ENCODE results near the gene TTC39A.

Gene TTC39A

DNA sequence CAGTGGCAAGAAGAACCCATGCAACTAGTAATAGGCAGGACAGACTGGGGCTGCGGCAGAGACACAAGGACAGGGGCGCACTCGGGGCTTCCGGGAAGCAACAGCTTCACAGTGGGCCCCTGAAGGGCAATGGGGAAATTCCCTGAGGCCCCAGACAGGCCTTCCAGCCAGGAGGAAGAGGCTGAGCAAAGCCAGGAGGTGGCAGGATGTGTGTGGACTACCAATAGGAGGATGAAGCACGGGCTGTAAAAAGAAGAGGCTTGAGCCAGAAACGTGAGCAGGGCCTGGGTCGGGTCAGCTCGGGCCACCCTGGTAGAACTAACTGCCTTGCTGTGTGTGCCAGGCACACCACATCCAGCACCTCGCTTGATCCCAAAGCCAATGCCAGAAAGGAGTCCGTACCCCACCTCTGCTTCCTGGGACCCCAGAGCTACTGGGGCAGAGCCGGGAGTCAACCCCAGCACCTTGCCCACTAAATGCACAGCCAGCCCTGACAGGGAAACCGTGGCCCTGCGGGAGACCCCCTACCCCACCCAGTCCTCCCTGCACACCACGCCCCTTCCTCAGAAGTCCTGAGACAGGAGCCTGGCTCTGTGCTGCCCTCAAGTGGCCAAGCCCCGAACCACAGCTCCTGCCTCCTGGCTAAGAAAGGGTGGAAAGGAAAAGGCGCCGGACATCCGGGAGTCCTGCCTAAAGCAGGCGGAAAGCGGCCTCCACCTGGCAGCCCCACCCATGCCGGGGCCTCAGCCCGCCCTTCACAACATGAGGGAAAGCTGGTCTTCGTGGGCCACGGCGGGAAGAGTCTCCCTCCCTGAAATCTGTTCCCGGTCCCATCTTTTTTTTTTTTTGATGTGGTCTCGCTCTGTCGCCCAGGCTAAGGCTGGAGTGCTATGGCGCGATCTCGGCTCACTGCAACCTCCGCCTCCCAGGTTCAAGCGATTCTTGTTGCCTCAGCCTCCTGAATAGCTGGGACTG is 33.7 kb downstream of the TTC39A start:
- DNase-seq = peak; percentile 19 to 58 (median 38)

DNA sequence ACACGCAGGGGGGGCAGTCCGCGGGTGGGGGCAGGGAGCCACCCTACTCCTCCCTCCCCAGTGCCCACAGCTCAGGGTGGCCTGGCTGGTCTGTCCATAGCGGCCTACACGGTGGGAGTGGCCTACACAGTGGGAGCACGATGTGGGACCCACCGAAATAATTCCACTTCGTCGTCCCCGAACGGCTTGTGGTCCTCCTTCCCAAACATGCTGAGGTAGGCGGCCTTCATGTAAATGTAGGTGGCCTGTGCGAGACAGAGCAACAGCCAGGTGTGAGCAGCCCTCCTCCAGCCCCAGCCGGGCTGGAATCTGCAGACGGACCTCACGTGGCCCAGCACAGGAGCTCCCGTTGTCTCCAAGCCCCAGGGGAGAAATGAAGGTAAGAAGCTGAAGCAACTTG is 34.4 kb downstream of the TTC39A start:
- DNase-seq = no peak

DNA sequence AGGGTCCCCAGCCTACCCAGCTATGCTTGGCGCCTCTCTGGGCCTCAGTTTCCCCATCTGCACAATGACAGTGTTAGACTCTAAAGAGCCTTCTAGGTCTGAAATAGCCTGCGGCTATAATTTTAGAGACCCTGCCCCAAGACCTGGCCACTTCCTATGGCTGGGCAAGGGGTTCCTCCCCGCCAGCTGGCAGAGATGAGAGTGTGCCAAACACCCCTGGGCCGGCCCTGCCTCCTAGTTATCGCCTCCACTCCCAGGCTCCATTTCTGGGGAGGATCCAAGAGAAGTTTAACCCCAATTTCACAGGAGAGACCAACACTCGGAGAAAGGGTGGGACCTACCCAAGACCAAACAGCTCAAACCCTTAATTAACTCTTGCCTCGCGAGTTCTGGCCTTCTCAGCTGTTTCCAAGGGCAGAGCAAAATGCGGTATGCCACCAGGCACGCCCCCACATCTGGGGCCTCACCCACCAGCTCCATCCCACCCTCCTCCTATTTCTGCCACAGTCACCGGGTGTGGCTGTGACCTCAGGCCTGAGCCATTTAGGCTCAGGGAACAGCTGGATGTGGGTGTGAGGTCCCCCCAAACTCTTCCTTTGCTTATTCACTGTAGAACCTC is 35.7 kb downstream of the TTC39A start:
- no peak for DNase-seq

DNA sequence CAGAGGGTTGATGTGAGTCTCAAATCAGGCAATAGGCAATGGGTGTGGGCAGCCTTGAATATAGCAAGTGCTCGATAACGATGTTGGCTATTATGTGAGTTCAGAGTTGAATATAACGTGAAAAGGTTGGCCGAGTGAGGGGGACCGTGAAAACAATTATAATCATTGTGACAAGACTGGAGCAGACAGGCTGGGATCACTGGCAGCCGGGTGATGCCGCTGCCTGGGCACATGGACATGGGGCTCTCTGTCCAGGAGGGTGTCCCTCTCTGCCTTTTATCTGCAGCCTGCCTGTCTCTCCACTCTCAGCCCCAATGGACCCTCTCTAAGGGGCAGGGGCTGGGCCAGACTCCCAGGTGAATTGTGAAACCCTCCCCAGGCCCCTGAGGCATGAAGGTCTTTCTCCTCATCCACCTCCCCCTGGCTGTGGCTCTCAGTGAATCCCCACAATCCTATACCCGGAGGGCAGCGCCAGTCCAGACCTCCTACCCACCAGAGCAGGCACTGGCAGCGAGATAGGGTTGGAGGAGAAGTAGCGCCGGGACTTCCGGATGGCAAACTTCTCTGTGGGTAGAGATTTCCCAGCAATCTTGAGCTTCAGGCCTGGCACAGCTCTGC is 36.4 kb downstream of the TTC39A start:
- DNase-seq = no peak

DNA sequence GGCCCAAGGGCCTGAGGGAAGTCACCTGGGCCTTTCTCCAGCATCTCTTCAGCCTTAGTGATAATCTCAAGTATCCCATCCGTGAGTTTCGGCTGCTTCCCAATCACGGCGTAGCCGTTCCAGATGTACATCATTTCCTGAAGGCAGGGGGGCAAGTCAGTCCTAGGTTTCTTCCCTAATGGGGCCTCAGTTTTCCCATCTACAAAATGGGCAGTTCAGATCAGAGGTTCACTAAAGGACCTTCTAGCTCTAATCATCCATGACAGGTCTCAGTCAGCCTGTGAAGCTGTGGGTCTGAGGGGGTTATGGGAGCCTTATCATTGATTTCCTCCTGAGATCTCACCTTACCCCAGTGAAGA is 39.9 kb downstream of the TTC39A start:
- no peak for DNase-seq

DNA sequence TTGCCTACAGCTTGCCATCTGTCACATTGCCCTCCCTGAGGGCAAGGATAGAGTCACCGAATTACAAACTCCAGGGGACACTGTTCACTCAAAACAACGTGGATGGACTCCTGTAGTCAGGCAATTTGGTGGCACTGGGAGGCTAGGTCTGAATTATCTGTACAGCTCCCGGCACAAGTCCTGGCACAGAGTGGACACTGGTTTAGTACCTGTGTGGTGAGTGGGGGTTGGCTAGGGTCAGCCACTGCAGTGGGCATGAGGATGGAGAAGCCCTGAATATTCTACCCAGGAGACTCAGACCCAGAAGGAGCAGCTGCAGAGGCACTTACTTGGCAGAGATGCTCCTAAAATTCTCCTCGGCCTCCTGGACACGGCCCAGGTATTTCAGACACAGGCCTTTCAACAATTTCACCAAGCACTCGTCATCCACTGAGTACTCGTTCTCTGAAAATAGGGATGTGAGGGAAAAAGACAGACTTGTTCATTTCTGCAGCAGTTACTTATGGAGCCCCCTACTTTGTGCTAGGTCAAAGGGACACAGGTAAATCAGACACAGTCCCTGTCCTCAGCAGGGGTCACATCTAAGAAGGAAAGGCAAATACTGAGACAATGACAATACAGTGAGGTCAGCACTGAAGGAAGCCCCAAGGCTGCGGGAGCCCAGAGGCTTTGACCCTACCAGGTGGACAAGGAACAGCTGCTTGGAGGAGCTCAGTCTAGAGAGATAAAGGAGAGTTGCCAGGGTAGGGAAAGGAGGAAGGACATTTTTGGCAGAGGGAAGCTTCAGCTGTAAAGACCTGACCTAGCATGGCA is 40.5 kb downstream of the TTC39A start:
- no peak for DNase-seq

DNA sequence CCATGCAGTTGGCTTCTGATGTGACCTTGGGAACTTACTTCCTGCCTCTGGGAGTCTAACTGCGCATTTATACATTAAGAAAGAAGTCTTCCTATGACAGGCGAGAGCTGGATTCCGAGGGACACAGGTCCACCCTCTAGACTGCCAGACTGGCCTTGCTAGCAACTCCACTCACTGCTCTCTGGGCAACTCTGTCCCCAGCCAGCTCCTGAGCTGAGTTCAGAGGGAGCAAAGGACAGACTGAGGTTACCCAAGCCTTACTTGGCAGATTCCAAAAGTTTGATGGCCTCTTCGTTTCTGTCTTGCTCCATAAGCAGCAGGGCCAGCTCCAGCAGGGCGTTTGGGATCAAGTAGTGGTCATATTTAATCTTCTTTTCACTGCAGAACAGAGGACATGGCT is 41.8 kb downstream of the TTC39A start:
- no peak for DNase-seq

DNA sequence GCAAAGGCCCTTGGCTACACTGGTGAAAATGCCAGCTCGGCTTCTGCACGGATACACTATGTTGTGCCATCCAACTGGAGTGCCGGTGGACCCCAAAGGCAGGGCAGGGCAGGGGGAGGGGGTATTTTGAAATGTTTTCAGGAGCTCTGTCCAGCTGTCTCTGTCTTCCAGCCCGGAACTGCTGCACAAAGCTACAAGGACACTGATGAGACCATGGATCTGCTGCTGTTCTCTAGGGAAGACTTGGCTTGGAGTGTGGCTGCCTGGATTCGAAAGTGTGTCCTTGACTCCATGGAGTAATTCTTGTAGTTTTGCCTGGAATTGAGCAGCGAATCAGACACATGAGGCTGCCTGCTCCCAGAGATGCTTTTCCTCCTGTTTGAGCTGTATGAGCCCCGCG is 42.4 kb downstream of the TTC39A start:
- DNase-seq = no peak

DNA sequence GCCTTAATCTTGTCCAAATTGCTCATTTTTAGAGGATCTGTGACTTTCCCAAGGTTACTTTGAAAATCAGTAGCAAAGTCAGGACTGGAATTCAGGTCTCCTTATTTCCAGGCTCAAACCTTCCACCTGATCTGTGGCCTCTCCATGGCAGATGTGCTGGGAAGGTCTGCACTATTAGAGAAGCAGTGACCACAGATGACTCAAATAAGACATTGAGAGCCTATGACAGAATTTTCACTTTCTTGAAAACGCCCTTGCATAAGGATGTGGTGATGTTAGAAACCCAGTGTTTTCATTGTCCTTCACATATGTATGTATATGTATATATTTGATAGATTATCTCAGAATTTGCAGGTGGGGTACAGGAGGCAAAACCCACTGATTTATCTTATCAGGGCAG is 45.3 kb downstream of the TTC39A start:
- no peak for DNase-seq

DNA sequence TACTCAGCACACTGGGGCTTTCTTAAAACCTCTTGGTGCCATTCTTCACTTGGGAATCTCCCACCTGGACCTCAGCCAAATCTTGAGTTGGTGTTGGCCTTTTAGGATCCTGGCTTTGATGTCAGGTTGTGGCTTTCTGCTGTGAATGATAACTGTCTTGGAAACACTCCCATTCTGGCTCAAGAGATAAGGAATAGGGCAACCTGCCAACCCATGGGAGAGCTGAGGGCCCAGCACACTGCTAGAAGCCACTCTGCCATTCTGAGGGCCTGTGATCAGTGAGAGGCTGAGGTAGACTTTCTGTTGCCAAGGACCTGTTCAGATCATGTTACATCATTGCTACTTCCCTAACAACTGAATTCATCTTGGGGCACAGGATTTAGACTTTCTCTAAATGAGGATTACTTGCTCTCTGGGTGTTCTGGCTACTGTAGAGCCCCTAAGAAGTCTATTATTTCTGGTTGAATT is 45.8 kb downstream of the TTC39A start:
- no peak for DNase-seq

DNA sequence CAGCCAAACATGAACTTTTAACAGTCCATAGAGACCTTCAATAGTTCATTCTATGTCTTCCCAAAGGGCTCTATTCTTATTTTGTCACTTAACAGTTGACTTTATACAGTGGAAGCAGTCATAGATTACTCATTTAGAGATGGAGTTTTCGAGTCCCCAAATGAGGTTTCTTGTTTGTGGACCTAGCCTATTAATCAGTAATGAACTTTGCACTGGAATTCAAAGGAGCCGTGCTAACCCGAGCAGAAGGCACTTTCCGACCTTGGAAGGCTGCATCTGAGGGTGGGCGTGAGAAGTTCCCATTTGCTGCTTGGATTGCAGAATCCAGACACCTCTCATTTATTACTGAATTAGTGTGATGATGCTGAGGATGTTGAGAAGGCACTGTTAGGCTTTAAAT is 46.4 kb downstream of the TTC39A start:
- no peak for DNase-seq

DNA sequence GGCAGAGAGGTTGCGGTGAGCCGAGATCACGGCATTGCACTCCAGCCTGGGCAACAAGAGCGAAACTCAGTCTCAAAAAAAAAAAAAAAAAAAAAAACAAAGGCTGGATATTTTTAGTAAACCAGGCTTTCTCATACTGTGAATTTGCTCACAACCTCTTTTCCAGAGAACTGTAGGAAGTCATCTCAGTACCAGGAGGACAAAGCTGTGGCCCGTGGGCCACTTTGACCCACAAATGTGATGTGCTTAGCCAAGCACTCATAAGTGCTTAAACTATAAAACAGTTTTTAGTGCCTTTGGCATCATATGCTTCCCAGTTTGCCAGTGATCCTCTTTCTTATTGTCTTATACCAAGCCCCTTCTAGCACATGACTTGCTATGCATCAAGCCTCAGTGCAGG is 47.8 kb downstream of the TTC39A start:
- DNase-seq = no peak

DNA sequence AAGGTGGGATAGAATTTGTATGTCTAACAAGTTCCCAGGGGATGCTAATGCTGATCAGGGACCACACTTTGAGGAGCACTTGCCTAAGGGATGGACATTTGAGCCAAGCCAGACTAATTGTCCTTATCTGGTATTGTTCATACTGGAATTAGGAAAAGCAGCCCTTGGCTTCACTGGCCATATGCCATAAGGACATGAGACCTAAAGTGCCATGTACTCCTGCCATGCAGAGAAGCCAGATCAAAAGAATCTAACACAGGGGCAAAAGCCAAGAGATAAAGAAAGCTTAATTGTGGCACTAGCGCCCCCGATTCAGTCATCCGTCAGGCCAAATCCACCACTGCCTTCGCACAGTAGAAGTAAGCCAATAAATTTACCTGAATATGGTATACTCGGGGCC is 48.6 kb downstream of the TTC39A start:
- no peak for DNase-seq

DNA sequence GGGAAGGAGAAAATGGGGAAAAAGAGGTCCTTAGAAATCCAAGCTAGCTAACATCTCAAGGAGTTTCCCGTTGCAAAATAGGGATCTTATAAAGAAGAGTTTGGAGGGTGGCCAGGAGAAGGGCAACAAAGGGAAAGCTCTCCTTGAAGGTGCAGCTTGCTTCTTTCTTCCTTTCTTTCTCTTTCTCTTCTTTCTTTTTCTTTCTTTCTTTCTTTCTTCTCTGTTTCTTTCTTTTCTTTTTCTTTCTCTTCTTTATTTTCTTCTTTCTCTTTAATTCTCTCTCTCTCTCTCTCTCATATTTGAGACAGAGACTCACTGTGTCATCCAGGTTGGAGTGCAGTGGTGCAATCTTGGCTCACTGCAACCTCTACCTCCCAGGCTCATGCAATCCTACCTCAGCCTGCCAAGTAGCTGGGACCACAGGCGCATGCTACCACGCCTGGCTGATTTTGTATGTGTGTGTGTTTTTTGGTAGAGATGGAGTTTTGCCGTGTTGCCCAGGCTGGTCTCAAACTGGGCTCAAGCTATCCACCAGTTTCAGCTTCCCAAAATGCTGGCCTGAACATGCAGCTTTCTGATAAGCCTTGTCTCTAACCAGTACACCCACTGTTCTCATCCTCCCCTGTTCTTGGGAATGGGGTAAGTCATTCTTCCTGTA is 49.9 kb downstream of the TTC39A start:
- no peak for DNase-seq

DNA sequence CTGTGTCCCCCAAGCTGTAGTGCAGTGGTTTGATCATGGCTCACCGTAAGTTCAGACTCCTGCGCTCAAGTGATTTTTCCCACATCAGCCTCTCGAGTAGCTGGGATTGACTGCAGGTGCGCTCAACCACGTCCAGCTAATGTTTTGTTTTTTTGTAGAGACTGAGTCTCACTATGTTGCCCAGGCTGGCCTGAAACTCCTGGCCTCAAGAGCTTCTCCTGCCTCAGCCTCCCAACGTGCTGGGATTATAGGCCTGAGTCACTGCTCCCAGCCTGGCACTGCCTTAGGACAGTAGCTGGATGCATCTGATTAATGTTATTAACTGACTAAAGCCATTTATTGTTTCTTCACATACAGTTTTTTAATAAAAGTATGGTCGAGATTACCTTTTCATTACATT is 54.1 kb downstream of the TTC39A start:
- no peak for DNase-seq

DNA sequence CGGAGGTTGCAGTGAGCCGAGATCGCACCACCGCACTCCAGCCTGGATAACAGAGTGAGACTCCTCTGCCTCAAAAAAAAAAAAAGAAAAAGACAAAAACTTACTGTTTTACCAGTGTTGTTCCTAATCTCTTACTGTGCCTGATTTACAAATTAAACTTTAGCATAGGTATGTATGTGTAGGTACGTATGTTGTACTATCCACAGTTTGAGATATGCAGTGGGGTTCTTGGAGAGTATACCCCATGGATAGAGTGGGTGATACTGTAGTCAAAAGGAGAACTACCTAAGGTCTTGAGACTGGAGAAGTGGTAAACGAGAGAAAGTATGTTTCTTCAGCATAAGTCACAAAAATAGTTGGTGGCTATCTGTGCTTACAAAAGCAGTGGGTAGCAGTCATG is 55.7 kb downstream of the TTC39A start:
- no peak for DNase-seq

DNA sequence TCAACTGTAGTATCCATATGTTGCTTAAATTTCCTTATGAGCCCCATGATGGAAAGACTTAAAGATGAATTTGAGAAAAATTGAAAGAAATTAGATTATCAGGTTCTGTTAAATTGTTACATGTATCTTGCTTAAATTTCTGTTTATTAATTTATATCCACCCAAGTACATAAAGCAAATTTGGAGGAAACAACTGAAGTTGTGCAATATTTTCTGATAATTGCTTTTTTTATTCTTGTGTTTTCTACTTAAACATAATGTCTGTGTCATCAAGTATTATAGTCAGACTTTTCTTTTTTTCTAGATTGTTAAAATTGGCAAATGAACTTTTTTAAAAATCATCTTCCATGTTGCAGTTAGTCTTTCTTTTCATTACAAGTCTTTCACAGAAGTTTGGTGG is 57.4 kb downstream of the TTC39A start:
- DNase-seq = no peak

DNA sequence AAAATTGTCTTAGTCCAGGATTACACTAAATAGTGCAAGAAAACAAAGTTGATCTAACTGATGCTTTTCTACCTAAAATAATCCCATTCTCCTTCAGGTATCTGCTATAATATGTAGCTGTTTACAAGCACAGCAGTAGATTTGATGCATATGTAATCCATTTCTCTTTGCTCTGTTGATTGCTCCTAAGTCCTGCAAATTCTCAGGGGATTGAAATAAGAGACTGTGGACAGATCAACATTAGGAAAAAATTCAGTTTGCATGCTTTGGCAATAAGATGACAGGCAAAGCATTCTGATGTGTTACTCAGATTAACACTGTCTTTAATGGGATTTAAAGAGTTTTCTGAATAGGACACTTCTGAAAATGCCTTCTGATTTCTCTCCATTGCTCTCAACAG is 59.6 kb downstream of the TTC39A start:
- DNase-seq = no peak

DNA sequence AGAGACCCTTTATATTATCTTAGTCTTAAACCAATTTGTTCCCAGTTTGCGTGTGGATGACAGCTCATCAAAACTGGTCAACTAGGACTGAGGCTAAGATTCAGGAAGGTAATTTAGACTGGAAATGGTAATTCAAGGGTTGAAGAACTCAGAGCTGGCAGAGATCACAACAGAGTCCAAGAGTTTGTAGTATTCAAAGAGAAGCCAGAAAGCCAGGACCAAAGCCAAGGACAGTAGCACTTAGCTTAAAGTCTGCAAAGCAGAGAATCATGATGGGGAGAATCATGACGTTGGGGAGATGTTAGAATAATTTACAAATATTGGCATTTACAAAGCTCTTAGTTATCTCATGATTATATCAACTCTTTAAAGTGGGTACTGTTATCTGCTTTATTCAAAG is 61.7 kb downstream of the TTC39A start:
- no peak for DNase-seq

DNA sequence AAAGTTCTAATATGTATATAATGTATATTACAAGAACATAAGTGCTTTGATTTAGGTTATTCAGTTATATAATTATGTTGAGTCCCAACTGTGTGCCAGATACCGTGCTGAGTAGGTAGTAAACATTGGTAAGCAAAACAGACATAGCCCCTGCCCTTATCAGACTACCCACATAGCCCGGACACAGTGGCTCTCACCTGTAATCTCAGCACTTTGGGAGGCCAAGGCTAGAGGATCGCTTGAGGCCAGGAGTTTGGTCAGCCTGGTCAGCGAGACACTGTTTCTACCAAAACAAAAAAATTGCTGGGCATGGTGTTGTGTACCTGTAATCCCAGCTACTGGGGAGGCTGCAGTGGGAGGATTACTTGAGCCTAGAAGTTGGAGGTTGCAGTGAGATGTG is 63.6 kb downstream of the TTC39A start:
- no peak for DNase-seq

DNA sequence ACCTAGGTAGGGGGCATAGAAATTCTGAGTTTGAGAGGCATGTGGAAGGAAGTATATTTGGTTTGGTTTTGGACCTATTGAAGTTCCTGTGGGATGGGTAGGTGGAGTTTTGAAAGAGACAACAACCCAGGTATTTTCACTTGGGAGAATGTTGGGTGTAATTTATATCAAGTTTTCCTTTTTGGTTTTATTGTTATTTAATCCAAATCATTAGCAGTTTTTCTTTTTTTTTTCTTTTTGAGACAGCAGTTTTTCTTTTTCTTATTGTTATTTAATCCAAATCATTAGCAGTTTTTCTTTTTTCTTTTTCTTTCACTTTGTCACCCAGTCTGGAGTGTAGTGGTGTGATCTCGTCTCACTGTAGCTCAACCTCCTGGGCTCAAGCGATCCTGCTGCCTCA is 64.2 kb downstream of the TTC39A start:
- no peak for DNase-seq

DNA sequence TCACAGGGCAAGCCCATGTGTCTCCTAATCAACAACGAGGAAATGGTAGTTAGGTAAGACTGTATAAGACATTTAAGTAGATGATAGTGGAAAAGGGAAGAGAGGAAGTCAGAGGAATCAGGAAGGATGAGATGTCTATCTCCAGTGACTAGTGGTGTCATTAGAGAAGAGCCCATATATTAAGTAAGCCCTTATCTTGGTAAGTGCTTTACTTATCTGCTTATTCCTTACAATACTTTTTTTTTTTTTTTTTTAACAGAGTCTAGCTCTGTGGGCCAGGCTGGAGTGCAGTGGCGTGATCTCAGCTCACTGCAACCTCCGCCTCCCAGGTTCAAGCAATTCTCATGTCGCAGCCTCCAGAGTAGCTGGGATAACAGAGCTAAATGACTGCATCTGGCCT is 64.7 kb downstream of the TTC39A start:
- no peak for DNase-seq

DNA sequence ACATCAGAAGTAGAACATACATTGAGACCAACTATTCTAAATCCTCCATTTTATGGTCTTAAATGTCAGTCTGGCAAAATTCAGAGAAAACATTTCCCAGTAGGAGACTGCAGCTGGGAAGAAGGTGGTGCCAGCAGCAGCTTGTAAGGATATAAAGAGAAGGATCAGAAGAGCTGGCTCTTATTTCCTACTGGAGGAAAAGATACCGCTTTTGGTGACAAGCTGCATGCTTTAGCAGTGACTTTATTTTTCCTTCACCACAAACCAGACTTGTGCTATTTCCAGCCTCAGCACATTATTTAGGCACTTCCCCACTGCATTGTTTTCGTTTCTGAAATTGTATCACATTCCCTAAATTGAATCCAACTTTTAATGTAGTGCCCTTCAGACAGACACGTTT is 65.9 kb downstream of the TTC39A start:
- DNase-seq = no peak
